GM19351 (cell line): ENCODE results near the gene NDOR1.

Experiments
- ATAC-seq: cut with Tn5 transposase; IDR thresholded peaks from one replicate; pipeline ENCODE4 v1.9.1; 2021; ENCODE audit warnings: mild to moderate bottlenecking, moderate library complexity; ENCODE audit not compliant: unreplicated experiment

NDOR1 gene

GRCh38 chr9:137198051-137198901 lies 7.2 kb upstream of the NDOR1 start:
- no peak for ATAC-seq

GRCh38 chr9:137198902-137199283 lies 6.6 kb upstream of the NDOR1 start:
- no peak for ATAC-seq

GRCh38 chr9:137199411-137200121 lies 5.9 kb upstream of the NDOR1 start:
- no peak for ATAC-seq

- ATAC-seq, result peak; percentile 82
Measured at GRCh38 chr9:137200311-137201204, 4.9 kb upstream of the NDOR1 start, which contains the start of gene TPRN. Gene TPRN (minus strand): TSS chr9:137200741. CDS start chr9:137200711, 30 bp downstream.

DNA sequence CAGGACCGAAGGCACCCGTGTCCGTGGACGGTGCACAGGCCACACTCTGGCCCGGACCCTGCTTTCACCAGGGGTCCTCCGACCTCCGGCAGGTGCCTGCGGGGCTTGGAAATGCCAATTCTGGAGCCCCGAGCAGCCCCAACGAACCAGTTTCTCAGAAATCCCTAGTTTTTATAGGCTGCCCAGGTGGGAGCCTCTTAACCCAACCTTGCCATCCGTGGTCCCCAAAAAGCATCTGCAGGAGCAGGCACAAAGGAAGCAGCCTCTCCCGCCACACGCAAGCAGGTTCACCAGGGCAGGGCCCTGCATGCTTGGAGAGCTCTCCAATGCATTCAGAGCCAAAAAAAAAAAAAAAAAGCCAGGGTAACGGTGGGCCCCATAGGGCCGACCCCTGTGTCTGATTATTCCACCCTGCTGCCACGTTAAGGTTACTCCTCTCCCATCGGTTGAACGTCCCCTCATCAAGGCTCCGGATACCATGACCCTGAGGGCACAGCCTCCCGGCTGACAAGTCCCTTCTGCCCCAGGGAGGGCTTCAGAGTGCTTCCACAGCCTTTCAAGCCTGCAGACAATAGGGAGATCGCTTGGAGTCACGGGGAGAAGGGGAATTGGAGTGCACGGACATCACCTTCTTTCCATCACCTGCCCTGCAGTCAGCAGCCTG lies 4.2 kb upstream of the NDOR1 start:
- no peak for ATAC-seq

- ATAC-seq, result no peak
Measured at GRCh38 chr9:137202966-137203365, 2.5 kb upstream of the NDOR1 start.

DNA sequence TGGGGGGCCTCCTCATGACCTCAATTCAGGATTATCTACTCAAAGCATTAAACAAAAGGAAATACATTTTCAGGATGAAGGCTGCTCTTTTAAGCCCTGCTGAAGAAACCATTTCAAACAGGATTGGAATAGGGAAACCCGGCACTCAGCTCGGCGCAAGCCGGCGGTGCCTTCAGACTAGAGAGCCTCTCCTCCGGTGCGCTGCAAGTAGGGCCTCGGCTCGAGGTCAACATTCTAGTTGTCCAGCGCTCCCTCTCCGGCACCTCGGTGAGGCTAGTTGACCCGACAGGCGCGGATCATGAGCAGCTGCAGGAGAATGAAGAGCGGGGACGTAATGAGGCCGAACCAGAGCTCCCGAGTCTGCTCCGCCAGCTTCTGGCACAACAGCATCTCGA lies 772 bp upstream of the NDOR1 start:
- no peak for ATAC-seq

DNA sequence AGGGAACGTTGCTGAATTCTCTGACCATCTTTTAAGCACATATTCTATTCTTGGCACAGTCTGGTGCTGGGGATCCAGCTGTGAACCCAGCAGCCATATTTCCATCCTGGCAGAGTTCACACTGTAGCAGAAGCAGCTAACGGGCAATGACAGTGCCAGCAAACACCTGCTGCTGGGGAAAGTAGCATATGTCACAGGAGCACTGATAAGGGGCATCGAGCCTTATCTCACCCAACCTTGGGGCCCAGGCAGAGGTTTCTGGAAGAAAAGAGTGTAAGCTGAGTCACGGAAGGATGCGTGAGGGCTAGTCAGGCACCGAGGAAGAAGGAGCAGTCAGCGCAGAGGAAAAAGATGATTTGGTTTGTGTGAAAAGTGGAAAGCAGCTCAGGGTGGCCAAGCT lies 1.1 kb downstream of the NDOR1 start:
- ATAC-seq, result no peak

DNA sequence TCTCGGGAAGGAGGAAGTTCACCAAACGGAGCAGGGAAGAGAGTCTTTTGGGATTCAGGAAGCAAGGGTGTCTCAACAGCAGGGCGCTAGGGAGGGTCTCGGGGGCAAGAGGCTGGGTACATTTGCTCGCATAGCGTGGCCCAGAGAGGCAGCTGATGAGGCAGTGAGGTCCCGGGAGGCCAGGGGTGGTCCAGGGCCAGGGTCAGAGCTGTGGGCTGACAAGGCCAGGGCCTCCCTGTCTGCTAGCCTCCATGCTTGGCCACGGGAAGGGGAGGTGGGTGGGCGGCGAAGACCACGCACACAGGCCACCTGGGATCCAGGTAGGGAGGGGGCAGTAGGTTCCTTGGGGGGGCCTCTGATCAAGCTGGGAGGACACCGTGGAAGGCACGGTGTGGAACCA lies 6.0 kb downstream of the NDOR1 start:
- ATAC-seq, result no peak

GRCh38 chr9:137212520-137212919 lies 7.0 kb downstream of the NDOR1 start:
- ATAC-seq, result no peak

DNA sequence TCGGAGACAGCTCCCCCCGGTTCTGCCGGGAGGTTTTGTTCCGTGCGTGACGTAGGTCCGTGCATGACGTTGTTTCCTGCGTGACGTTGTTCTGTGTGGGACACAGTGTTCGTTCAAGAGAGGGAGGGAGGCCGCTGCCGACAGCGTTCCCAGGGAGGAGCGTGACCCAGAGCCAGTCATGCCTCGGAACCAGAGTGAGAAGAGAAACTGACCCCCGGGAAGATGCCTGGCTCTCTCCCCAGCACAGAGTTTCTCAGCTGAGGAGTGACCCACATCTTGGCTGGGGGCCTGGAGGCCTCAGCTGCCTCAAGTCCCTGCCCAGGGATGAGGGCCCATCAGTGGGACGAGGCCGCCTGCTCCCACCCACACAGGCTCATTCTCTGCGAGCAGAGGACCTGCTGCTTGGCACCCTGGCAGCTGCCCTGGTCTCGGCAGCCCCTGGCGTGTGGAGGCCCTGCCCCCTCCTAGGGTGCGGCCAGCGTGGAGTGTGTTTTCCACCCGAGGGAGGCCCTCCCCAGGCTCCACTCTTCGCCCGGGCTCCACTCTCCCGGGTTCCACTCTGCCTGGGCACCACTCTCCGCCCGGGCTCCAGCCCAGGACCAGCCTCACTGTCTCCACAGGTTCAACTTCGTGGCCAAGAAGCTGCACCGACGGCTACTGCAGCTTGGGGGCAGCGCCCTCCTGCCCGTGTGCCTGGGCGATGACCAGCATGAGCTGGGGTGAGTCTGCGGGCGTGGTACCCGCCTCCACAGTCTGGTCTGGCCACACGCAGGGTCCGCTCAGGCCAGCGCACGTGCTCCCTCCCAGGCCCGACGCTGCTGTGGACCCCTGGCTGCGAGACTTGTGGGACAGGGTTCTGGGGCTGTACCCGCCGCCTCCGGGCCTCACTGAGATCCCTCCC lies 7.9 kb downstream of the NDOR1 start:
- no peak for ATAC-seq

- ATAC-seq, result no peak
Measured at GRCh38 chr9:137214620-137215019, 9.1 kb downstream of the NDOR1 start.

DNA sequence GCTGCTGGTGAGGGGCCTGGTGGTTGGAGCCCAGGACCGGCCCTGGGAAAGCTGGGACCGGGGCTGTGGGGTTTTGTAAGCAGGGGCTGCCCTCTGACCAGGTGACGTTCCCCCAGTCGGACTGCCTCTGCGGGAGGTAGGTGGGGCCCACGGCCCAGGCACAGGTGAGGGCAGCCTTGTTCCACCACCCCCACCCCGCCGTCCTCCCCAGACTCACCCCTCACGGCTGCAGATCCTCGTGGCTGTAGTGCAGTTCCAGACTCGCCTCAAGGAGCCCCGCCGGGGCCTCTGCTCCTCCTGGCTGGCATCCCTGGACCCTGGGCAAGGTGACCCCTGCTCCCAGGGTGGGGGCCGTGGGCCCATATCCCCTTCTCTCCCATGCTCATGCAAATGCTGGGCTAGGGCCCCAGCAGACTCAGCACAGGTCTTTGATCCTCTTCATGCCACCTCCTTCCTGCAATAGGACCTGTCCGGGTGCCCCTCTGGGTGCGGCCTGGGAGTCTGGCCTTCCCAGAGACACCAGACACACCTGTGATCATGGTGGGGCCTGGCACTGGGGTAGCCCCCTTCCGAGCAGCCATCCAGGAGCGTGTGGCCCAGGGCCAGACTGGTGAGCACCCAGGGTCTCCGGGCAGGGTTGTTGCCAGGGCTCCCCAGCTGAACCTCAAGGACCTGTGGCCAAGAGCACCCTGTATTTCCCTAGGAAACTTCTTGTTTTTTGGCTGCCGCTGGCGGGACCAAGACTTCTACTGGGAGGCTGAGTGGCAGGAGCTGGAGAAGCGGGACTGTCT lies 9.9 kb downstream of the NDOR1 start:
- ATAC-seq, result no peak

DNA sequence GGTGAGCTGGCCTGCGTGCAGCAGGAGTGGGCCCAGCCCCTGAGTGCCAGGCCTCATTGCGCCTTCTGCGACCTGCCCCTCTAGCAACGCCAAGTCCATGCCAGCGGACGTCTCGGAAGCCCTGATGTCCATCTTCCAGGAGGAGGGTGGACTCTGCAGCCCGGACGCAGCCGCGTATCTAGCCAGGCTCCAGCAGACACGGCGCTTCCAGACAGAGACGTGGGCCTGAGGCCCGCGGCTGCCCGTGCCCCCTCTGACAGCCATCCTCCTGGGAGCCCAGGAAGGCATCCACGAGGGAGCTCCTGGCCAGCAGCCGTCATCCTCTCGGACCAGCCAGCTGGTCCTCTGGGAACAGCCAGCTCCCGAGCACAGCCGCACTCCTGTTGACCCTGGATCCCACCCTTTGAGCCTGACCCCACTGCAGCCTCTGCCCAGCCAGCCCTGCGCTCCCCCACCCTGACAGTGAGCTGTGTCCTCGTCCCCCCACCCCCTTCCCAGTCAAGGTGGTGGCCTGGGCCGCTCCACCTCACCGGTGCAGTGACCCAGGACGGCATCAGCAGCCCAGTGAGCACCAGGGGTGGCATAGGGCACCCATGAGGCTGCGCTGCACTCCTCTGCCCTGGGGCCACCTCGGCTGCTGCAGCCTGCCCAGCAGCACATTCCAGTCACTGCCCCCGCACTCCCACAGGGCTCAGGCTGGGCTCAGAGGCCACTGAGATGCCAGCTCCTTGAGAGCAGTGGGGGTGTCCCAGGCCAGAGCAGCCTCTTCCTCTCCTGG lies 10.9 kb downstream of the NDOR1 start:
- no peak for ATAC-seq

DNA sequence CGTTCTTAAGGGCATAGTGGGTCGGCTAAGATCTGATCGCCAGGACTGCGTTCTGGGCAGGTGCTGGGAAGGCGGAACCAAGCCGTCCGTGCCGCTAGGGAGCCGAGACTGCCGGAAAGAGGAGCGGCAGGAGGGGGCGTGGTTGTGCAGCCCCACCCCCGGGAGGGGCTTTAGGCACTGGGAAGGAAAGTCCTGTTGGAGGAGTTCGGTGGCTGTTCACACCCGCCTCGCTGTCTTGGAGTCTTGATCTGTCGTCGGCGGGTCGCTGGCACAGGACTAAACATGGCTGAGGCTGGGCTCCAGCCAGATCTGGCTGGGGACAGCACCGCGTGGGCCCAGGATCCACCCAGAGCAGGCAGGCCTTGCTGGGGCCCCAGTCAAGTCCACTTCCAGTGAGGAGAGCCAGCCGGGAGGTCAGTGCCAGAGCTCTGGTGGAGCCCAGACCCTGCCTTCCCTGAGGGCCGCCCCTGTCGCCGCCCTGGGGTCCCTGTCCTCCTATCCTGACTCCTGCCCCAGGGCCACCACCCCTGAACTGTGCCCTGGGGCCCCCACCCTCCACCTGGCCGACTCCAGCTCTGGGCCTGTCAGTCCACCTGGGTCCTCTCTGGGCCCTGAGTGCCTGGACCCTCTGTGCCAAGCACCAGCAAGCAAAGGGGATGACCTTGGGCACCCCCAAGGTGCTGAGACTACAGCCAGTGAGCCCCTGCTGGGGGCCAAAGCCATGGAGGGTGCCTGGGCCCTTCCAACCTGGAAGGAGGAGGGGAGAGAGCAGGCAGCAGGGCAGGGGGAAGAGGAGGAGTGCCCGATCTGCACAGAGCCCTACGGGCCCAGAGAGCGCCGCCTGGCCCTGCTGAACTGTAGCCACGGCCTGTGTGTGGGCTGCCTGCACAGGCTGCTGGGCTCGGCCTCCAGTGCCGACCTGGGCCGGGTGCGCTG lies 12.0 kb downstream of the NDOR1 start:
- ATAC-seq, result no peak

DNA sequence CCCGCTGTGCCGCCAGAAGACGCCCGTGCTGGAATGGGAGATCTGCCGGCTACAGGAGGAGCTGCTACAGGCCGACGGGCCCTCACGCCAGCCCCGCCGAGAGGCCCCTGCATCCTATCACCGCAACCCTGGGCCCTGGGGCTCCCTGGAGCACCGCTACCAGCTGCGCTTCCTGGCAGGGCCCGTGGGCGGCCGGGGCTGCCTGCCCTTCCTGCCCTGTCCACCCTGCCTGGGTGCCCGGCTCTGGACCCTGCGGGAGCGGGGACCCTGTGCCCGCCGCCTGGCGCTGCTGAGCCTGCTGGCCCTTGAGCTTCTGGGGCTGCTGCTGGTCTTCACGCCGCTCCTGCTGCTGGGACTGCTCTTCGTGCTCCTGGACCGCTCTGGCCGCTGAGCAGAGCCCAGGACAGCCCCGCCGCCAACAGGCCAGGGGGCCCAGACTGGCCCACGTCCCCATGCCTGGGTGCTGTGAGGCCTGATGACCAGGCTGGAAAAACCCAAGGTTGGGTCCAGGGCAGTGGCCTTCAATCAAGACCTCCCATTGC lies 12.8 kb downstream of the NDOR1 start:
- ATAC-seq, result no peak

DNA sequence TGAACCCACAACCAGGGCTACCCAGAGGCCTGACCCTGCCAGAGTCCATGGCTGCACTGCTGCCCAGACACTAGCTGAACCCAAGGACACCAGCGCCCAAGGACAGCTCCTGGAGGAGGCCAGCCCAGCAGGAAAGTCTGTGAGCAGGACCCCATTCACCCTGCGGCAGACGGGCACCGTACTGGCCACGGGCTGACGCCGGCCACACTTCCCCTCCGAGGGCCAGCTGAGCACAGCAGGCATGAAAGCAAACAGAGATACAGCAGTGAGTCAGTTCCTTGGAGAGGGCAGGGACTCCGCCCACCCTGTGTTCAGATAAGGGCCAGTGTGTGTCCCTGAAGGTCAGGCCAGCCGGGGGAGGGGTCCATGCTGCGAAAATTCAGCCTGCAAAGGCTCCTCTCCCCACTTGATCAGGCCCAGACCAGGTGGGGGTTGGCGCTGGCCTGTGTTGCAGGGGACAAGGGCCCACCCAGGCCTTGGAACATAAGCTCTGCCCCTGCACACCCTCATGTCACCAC lies 13.3 kb downstream of the NDOR1 start:
- ATAC-seq, result no peak
